Measurements from ENCODE around the gene ORM1. TPM values are rescaled to one million over a fixed set of nuclear protein-coding genes. Genes with fewer than 3 reads are reported as not detected.
A peak's percentile ranks its signal among the peaks of the same experiment; 100 is the strongest.

The ORM1 gene
- polyA plus RNA-seq, 3 donors, result 2.2 to 4.9 (median 2.8) TPM

DNA sequence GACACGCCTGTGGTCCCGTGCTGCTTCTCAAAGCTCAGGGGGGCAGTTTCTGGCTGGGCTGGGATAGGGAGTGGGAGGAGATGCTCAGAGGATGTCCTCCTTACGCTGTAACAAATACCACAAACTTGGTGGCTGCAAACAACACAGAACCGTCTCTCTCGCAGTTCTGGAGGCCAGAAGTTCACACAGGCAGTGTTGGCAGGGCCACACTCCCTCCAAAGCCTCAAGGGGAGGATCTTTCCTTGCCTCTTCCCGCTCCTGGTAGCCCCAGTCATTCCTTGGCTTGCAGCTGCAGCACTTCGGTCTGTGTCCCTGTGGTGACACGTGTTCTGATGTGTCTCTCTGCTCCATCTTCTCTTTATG is 10.4 kb upstream of the ORM1 start:
- no peaks in the 10 kb centered on the region for H3K36me3 ChIP-seq (replicated peaks in 1 of 2; ENCODE audit: control insufficient read depth in 1 of 2, insufficient read depth in 2 of 2, low read length in 2 of 2)
- H2AFZ ChIP-seq (ENCODE audit: insufficient read depth, low read depth, low read length, poor library complexity, severe bottlenecking), result no peak overlapping the region
- TF ChIP-seq CTCF (IDR thresholded peaks at IDR 0.05), result no peak
- peaks cover 23 to 25% of the 10 kb centered on the region in 2 donors for H3K4me1 ChIP-seq (ENCODE audit: control insufficient read depth in 1 of 2, insufficient read depth in 2 of 2, low read length in 2 of 2)
- no peak overlapping the region for H3K4me3 ChIP-seq (replicated peaks in 1 of 3; ENCODE audit: low read depth in 2 of 3, low read length in 3 of 3)
- Mint-ChIP-seq H3K4me3 (no peak overlapping the region), H3K9me3 (peaks cover 0 to 6% (median 0%) of the 10 kb centered on the region in 7 donors), H3K27me3 (ENCODE audit: low read depth in 3 of 3) (peaks cover 0 to 4% (median 2%) of the 10 kb centered on the region in 3 donors), H3K4me1 (peaks cover 18% of the 10 kb centered on the region), H3K27ac (no peak overlapping the region), H3K36me3 (no peaks in the 10 kb centered on the region)
- no peak overlapping the region for H3K27ac ChIP-seq (ENCODE audit: low read depth in 1 of 2, low read length in 2 of 2)
- no peaks in the 10 kb centered on the region for H3K27me3 ChIP-seq (ENCODE audit: control insufficient read depth in 2 of 2, insufficient read depth in 2 of 2, low read length in 2 of 2)
- no peak overlapping the region for H3K9ac ChIP-seq (ENCODE audit: insufficient read depth, low read length, poor library complexity, severe bottlenecking)
- intact Hi-C loops (cut with micrococcal nuclease), result no loop called here
- 88% methylated on average over 5 of the region's 8 CpGs for WGBS (ENCODE audit: insufficient coverage)
- H3K79me2 ChIP-seq (ENCODE audit: insufficient read depth, low read length), result no peaks in the 10 kb centered on the region
- H3K9me3 ChIP-seq (replicated peaks in 1 of 2; ENCODE audit: control insufficient read depth in 1 of 2, insufficient read depth in 1 of 2, low read length in 2 of 2), result no peaks in the 10 kb centered on the region
- peak in 1 of 3 donors; percentile 2 for DNase-seq
- no peaks in the 10 kb centered on the region for H4K20me1 ChIP-seq (ENCODE audit: insufficient read depth, low read length)
- no peak overlapping the region for H3K4me2 ChIP-seq (replicated peaks; ENCODE audit: extremely low read depth, low read length, poor library complexity, severe bottlenecking)

- Histone ChIP-seq H3K4me3 (replicated peaks in 1 of 3; ENCODE audit: low read depth in 2 of 3, low read length in 3 of 3) (no peak overlapping the region), H3K9ac (ENCODE audit: insufficient read depth, low read length, poor library complexity, severe bottlenecking) (no peak overlapping the region), H2AFZ (ENCODE audit: insufficient read depth, low read depth, low read length, poor library complexity, severe bottlenecking) (no peak overlapping the region), H3K4me1 (ENCODE audit: control insufficient read depth in 1 of 2, insufficient read depth in 2 of 2, low read length in 2 of 2) (peaks cover 30 to 32% of the 10 kb centered on the region in 2 donors), H3K4me2 (replicated peaks; ENCODE audit: extremely low read depth, low read length, poor library complexity, severe bottlenecking) (no peak overlapping the region), H3K36me3 (replicated peaks in 1 of 2; ENCODE audit: control insufficient read depth in 1 of 2, insufficient read depth in 2 of 2, low read length in 2 of 2) (no peaks in the 10 kb centered on the region), H3K9me3 (replicated peaks in 1 of 2; ENCODE audit: control insufficient read depth in 1 of 2, insufficient read depth in 1 of 2, low read length in 2 of 2) (no peaks in the 10 kb centered on the region), H3K79me2 (ENCODE audit: insufficient read depth, low read length) (no peaks in the 10 kb centered on the region), H4K20me1 (ENCODE audit: insufficient read depth, low read length) (no peaks in the 10 kb centered on the region), H3K27me3 (ENCODE audit: control insufficient read depth in 2 of 2, insufficient read depth in 2 of 2, low read length in 2 of 2) (no peaks in the 10 kb centered on the region), H3K27ac (ENCODE audit: low read depth in 1 of 2, low read length in 2 of 2) (no peak overlapping the region)
- 100% methylated on average over 4 of the region's 8 CpGs for WGBS (ENCODE audit: insufficient coverage)
- intact Hi-C loops (cut with micrococcal nuclease), result no loop called here
- Mint-ChIP-seq H3K9me3 (peaks cover 0 to 6% (median 0%) of the 10 kb centered on the region in 7 donors), H3K4me3 (no peak overlapping the region), H3K27ac (no peak overlapping the region), H3K4me1 (peaks cover 25% of the 10 kb centered on the region), H3K36me3 (no peaks in the 10 kb centered on the region), H3K27me3 (ENCODE audit: low read depth in 3 of 3) (peaks cover 0 to 2% (median 1%) of the 10 kb centered on the region in 3 donors)
- no peak for TF ChIP-seq CTCF (IDR thresholded peaks at IDR 0.05)
- DNase-seq, result no peak
Measured at GRCh38 chr9:114313186-114313585, 9.7 kb upstream of the ORM1 start.
